GM20431 (cell line): ENCODE results near the gene TADA2B.
"Not testable (repeated sequence)": the region's sequence is repeated elsewhere in the genome, so short reads cannot be mapped to it uniquely, and the experiment has no call there.

Experiments
- in situ Hi-C: fragments of 300-500 bp; cut with MseI, MboI; formaldehyde crosslinking; loops from one replicate; pipeline ENCODE4 v1.15.0; 2020; ENCODE audit warnings: low sequenced_read_pairs; ENCODE audit not compliant: unreplicated experiment

TADA2B gene

DNA sequence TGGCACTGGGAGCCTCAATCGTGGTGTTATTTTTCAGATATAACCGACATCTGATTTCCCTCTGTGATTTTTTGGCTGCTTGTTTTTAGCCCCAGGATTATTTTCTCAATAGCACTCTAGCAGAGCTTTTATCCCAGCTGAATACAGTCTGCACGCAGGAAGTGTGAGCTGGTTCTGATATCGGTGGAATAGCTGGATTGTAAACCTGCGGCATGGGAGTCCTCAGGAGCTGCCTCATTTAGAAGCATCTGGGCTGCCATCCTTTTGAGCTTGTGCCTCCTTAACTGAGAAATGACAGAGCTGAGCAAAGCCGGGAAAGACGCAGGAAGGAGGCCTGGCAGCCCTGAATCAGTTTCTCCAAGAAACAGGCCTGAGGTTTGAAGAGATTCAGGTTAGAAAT is 53.1 kb downstream of the TADA2B start:
- in situ Hi-C loops = no loop called here

DNA sequence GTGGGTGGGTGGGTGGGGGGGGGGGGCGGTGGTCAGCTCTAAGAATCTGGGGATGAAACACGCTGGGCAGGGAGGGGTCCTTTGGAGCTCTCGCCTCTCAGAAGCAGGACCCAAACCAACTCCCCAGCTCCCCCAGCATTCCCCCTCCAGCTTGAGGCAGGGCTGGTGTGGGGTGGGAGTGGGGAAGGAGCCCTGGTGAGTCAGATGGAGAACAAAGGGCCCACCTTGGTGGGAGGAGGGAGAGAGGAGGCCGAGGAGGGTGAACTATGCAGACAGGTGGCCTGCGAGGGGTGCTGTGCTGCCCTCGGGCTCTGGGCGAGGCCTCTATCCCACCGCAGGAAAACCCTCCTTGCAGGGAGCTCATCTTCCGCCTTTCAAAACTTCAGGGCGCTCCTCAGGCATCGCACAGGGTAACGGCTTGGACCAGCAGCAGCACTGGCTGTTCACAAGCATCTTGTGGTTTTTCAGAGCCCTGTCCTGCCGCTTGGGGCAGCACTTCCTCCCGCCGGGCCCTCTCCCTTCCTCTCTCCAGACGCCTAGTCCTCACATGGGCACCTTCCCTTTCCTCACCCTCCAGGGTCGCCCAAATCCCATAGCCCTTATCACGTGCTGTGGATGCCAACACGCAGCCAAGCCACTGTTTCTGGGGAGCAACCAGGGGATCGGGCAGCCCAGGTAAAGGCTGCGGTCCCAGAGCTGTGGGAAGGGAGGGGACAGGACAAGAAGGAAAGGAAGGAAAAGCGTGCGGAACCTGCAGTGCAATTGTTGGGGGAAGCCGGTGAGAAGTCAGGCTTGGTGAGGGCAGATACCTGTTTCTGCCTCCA is 58.7 kb downstream of the TADA2B start:
- in situ Hi-C loops = no loop called here

DNA sequence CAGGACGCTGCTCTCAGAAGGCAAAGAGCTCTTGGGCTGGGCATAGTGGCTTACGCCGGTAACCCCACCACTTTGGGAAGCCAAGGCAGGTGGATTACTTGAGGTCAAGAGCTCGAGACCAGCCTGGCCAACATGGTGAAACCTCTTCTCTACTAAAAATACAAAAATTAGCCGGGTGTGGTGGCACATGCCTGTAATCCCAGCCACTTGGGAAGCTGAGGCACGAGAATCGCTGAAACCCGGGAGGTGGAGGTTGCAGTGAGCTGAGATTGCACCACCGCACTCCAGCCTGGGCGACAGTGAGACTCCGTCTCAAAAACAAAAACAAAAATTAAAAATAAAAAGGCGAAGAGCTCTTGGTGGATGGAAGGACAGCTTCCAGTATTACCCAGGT is 59.3 kb downstream of the TADA2B start:
- in situ Hi-C loops = not testable (repeated sequence)

DNA sequence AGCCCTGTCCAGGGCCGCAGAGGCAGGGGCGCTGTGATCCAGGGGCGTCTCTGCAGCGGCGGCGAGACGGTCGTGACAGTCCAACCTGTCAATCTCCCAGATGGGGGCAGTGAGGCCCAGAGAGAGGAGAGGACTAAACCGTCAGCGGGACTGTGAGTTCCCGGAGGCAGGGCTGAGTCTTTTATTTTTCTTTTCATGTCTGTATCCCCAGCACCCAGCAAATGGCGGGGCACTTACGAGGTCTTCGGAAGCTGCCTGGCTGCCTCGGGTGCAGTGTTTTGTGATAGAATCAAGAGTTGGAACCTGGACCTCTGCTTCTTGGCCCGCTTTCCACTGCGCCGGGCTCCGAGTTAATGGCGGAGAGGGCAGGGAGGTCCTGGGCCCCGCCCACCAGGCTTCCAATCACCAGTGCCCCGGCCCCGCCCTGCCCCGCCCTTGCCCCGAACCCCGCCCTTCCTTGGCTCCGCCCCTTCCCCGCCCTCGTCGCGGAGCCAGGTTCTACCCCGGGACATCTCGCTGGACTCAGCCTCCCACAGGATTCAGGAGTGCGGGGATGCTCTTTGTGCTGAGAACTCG is 59.9 kb downstream of the TADA2B start:
- in situ Hi-C loops = no loop called here

DNA sequence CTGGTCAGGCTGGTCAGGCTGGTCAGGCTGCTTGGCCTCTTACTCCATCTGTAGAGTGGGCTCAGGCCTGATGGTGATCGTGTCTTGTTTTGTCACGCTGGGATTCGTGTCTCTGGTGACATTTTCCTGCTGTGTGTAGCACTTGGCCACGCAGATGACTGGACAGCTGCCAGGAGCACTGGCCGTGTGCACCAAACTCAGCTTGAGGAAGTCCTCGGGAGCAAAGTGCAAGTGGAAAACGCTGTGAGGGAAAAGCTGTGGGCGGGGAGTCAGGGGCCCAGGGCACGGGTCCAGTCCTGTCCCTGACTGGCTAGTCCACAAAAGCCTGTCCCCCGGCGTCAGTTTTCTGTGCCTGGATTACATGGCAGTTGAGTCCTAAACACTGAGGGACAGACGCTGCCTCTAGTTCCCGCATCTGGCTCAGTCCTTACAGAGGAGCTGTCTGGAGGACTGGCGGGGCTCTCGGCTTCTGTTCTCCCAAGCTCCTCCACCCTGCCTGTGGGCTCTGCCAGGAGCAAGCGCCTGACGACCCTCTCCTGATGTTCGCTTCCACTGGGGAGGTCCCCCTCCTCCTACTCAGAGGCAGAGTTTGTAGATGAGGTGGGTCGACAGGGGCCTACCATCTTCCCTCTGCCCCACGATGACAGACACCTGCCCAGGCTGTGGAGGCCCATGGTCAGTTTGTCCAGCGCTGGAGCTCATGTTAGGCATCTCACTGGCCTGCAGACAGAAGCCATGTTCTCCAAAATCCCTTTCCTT is 60.6 kb downstream of the TADA2B start:
- in situ Hi-C loops = no loop called here

DNA sequence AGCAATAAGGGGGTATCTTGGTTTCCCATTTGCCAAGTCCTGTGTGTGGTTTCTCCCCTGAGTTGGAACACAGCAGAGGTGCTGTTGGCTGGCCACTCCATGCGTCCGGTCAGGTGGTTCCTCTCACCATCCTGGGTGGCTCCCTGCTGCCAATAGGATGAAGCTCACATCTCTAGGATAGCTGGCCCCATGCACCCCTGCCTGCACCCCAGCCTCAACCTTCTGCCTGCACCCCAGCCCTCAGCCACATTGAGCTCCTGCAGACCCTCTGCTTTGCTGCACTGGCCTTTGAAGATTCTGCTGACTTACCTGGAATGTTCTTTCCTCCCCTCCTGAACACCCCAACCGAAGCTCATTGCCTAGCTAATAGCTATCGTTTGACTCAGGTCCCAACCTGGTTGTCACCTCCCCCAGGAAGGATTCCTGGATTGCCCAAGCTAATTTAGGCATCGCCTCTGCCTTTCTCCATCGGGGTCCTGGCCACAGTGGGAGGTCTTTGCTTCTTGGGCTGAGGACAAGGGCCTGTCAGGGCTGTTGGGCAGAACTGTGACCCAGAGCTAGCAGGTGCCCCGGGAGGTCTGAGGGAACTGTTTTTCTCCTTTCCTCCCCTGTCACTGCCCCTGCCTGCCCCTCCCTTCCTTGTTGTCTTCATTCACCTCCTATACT is 61.3 kb downstream of the TADA2B start:
- in situ Hi-C loops = no loop called here

DNA sequence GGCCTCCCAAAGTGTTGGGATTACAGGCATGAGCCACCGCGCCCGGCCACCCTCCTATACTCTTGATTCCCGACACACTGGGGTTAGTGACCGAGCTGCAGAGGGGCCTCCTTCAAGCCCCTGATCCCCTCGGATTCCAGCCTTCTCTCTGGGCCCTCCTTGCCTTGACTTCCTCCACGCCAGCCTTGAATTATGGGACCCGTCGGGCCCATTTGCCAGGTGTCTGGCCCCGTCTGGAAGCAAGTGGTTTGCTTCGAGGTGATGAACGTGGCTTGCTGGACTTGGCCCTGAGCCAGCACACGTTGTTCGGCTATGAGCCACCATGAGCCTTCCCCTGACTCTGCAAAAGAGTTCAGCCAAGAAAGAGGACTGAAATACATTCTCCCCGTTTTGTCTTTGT is 62.1 kb downstream of the TADA2B start:
- in situ Hi-C loops = no loop called here

DNA sequence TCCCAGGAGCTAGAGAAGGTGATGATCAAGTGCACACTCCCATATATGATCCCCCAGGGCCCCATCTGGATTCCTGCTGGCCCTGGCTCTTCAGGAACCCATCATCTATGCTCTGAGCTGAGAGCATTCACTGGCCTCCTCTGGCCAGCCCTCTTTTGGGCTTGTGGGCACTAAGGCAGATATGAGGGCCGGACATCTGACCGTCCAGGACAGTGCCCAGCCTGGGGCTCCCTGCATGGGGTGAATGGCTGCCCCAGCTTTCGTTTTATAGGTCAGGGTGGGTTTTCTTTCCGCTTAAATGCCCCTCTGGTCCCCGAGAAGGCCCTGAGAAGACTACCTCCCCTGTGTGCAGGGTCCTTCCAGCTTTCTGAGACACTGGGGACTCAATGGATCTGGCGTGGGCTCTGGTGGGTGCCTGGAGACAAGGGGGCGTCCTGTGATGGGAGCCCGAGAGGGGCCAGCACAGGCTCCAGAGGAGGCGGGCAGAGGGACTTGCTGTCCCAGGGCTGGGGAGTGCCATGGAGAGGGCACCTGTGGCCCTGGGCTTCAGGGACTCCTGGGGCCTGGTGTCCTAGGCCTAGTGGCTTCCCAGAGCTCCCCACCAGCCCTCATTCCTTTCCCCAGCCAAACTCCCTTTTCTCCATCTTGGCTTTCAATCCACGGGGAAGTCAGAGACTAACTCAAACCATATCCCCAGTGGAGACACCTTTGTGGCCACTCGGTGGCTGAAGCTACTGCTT is 64.2 kb downstream of the TADA2B start:
- in situ Hi-C loops = no loop called here
